Glutamatergic neuron (in vitro differentiated cells): ENCODE measurements around the gene KCNH8. TPM values are rescaled to one million over a fixed set of nuclear protein-coding genes. Genes with fewer than 3 reads are reported as not detected.

Source experiments
- DNase-seq: peaks from one replicate; pipeline ENCODE4 v3.0.0; 2022
- H3K27ac Mint-ChIP-seq: one replicate; pipeline ENCODE4 v1.8.0; 2020; ENCODE audit warnings: mild to moderate bottlenecking, mixed read lengths, inconsistent platforms; ENCODE audit not compliant: unreplicated experiment
- H3K27me3 Mint-ChIP-seq: one replicate; pipeline ENCODE4 v1.8.0; 2020; ENCODE audit warnings: mild to moderate bottlenecking, moderate library complexity, mixed read lengths, inconsistent platforms; ENCODE audit not compliant: unreplicated experiment
- H3K36me3 Mint-ChIP-seq: one replicate; pipeline ENCODE4 v1.8.0; 2020; ENCODE audit warnings: mild to moderate bottlenecking, mixed read lengths, inconsistent platforms; ENCODE audit not compliant: unreplicated experiment
- H3K4me1 Mint-ChIP-seq: one replicate; pipeline ENCODE4 v1.8.0; 2020; ENCODE audit warnings: mild to moderate bottlenecking, low read depth, mixed read lengths, inconsistent platforms; ENCODE audit not compliant: unreplicated experiment
- H3K4me3 Mint-ChIP-seq: one replicate; pipeline ENCODE4 v1.8.0; 2020; ENCODE audit warnings: mild to moderate bottlenecking, mixed read lengths, inconsistent platforms; ENCODE audit not compliant: unreplicated experiment
- H3K9me3 Mint-ChIP-seq: one replicate; pipeline ENCODE4 v1.8.0; 2020; ENCODE audit warnings: mild to moderate bottlenecking, moderate library complexity, mixed read lengths, inconsistent platforms; ENCODE audit not compliant: unreplicated experiment
- CTCF ChIP-seq: fragments of 200-600 bp; sonication (generic); IDR thresholded peaks from one replicate; pipeline ENCODE4 v1.5.0; 2021; ENCODE audit not compliant: partially characterized antibody, unreplicated experiment
- total RNA-seq: library from RNA; stranded (reverse); fragmentation: NEBNext Ultra II Directional; extraction: Animal tissue kit (Norgen Biotek cat#: 25700); gene quantifications from one replicate; pipeline ENCODE4 v1.2.1, GENCODE V29; 2021; ENCODE audit not compliant: unreplicated experiment

Gene KCNH8
- total RNA-seq, 1 donor from 2014 or later = 30.9 TPM

DNA sequence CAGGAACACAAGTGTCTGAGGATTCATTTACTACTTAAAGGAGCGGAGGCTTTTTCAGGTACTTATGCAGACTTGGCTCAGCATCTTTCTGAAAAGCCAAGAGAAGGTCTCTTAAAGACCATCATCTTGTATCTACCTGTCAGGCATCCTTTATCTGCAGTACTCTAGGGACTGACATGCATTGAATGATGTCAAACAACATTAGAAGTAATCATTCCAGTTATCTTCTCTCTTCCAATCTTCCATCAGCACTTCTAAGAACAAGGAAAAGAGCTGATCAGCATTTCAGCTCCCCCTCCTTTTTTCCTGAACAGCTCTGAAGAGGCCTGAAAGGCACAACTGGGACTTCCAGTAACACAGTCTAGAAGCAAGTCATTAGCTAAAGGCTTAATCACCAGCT, 214.8 kb downstream of the KCNH8 start:
- DNase-seq = no peak
- no peak for TF ChIP-seq CTCF
- Mint-ChIP-seq H3K9me3 (no peaks in the 10 kb centered on the region), H3K27me3 (no peaks in the 10 kb centered on the region), H3K4me1 (no peaks in the 10 kb centered on the region), H3K36me3 (no peaks in the 10 kb centered on the region), H3K27ac (no peak overlapping the region), H3K4me3 (no peak overlapping the region)

- H3K27ac Mint-ChIP-seq = no peak overlapping the region
These were observed 215.8 kb downstream of the KCNH8 start for GRCh38 chr3:19364148-19364547.

GRCh38 chr3:19365471-19365870, 217.2 kb downstream of the KCNH8 start:
- no peak for DNase-seq
- no peak overlapping the region for H3K27ac Mint-ChIP-seq
- no peaks in the 10 kb centered on the region for H3K36me3 Mint-ChIP-seq
- TF ChIP-seq CTCF = no peak
- no peak overlapping the region for H3K4me3 Mint-ChIP-seq
- H3K9me3 Mint-ChIP-seq = no peaks in the 10 kb centered on the region
- H3K4me1 Mint-ChIP-seq = no peaks in the 10 kb centered on the region
- H3K27me3 Mint-ChIP-seq = no peaks in the 10 kb centered on the region

More at GRCh38 chr3:19364148-19364547, 215.8 kb downstream of the KCNH8 start:
- Mint-ChIP-seq H3K27me3 (no peaks in the 10 kb centered on the region), H3K36me3 (no peaks in the 10 kb centered on the region), H3K4me1 (no peaks in the 10 kb centered on the region), H3K4me3 (no peak overlapping the region), H3K9me3 (no peaks in the 10 kb centered on the region)
- DNase-seq = no peak
- no peak for TF ChIP-seq CTCF

DNA sequence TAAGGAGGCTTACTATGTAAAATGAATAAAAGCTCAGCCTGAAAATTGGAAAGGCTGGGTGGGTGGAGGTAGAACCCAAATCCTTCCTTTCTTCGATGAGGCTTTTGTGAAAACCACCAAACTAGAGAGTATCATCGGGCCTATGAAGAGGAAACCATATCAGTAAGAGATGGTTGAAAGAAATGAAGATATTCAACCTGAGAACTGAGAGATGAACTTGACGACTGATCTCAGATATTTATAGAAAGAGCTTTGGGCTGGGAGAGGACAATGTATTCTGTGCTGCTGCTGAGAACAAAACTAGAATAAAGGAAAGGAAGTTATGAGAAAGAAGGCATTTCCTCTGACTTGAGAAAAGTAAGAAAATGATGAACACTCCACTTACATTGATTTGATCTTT, 236.6 kb downstream of the KCNH8 start:
- H3K4me1 Mint-ChIP-seq = no peaks in the 10 kb centered on the region
- H3K36me3 Mint-ChIP-seq = no peaks in the 10 kb centered on the region
- no peaks in the 10 kb centered on the region for H3K27me3 Mint-ChIP-seq
- H3K27ac Mint-ChIP-seq = no peak overlapping the region
- no peak for TF ChIP-seq CTCF
- no peak overlapping the region for H3K4me3 Mint-ChIP-seq
- no peaks in the 10 kb centered on the region for H3K9me3 Mint-ChIP-seq
- DNase-seq = no peak

- H3K27me3 Mint-ChIP-seq = no peaks in the 10 kb centered on the region
- no peak overlapping the region for H3K27ac Mint-ChIP-seq
- H3K36me3 Mint-ChIP-seq = no peaks in the 10 kb centered on the region
- no peak for TF ChIP-seq CTCF
- H3K4me1 Mint-ChIP-seq = no peaks in the 10 kb centered on the region
- H3K9me3 Mint-ChIP-seq = no peaks in the 10 kb centered on the region
- DNase-seq = no peak
- no peak overlapping the region for H3K4me3 Mint-ChIP-seq
These were observed 243.8 kb downstream of the KCNH8 start for GRCh38 chr3:19392150-19392549.
